Spleen (tissue), 7 donors: ENCODE results near the gene REXO1.

Experiments
- POLR2A ChIP-seq, 3 donors: fragments of 450-650 bp; IDR thresholded peaks; one replicate each; pipeline ENCODE4 v1.5.1; 2017; ENCODE audit warnings: antibody characterized with exemption in 3 of 3, mild to moderate bottlenecking in 1 of 3
- TF ChIP-seq, protein P1 (sequence below), 11 experiments: fragments of 200-600 bp in 7 of 11; fragments of 450-650 bp in 4 of 11; sonication (generic) in 4 of 11; IDR thresholded peaks in 8 of 11; conservative IDR thresholded peaks in 3 of 11; 1 replicate in 7 of 11; 2 replicates in 4 of 11; pipeline versions ENCODE4 v1.4.0 to v1.8.0; 2016 to 2021; ENCODE audit warnings: antibody characterized with exemption in 11 of 11, inconsistent platforms in 4 of 11, mild to moderate bottlenecking in 1 of 11
- donor health status: DM: no; HTN: no; CAD: no; lungs with moderate emphysema.
- donor health status: DM: no; HTN: no; CAD: no.
- donor health status: DM: no; HTN: no; CAD: no.

DNA sequence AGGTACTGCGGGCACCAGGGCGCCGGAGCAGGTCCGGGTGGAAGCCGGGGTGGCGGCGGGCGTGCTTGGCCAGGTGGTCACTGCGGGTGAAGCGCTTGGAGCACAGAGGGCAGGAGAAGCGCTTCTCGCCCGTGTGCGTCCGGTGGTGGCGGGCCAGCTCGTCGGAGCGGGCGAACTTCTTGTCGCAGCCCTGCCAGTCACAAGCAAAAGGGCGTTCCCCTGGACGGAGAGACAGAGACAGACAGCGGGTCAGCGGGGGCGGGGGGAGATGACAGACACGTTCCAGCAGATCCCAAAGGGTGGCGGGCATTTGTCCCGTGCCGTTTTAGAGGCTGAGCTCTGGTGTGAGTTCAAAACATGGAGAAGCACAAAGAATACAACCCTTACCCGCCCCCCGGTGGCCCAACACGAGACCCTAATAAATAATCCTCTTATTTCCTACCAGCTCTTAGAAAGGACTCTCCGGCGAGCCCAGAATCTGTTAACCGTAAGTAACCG is 6.3 kb upstream of the REXO1 start:
- TF ChIP-seq, protein P1, sequence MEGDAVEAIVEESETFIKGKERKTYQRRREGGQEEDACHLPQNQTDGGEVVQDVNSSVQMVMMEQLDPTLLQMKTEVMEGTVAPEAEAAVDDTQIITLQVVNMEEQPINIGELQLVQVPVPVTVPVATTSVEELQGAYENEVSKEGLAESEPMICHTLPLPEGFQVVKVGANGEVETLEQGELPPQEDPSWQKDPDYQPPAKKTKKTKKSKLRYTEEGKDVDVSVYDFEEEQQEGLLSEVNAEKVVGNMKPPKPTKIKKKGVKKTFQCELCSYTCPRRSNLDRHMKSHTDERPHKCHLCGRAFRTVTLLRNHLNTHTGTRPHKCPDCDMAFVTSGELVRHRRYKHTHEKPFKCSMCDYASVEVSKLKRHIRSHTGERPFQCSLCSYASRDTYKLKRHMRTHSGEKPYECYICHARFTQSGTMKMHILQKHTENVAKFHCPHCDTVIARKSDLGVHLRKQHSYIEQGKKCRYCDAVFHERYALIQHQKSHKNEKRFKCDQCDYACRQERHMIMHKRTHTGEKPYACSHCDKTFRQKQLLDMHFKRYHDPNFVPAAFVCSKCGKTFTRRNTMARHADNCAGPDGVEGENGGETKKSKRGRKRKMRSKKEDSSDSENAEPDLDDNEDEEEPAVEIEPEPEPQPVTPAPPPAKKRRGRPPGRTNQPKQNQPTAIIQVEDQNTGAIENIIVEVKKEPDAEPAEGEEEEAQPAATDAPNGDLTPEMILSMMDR (IDR thresholded peaks at IDR 0.05 in 8 of 11, conservative IDR thresholded peaks at IDR 0.05 in 3 of 11), result no peak
- TF ChIP-seq POLR2A (IDR thresholded peaks at IDR 0.05), result no peak
